Measurements from ENCODE around the gene ZFY. TPM values are rescaled to one million over a fixed set of nuclear protein-coding genes. Genes with fewer than 3 reads are reported as not detected.

ZFY gene
- total RNA-seq, 6 experiments from 2014 or later = 13.8 to 19.7 (median 16.7) TPM

DNA sequence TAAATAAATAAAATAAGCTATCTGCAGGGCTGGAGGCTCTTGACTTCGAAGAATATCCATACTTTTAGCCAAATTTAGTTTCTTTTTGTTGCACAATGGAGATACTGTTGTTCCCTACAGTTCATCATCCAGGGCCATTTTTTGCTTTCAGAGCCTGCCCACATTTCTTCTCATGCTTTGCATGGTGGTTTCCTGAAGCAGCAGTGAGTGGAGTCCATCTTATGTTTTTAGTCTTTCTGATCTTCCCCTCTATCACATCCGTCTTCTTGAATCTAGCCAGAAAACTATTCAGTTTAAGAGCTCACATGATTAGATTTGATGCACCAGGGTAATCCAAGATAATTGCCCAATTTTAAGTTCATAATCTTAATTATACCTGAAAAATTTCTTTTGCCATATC, 19.6 kb downstream of the ZFY start:
- peaks cover 9% of the 10 kb centered on the region; the same call in 1 of the 2 replicates for H3K4me1 Mint-ChIP-seq (ENCODE audit: low read depth)
- H3K4me3 Mint-ChIP-seq = no peak overlapping the region
- H3K27ac Mint-ChIP-seq = no peak overlapping the region
- H3K9me3 Mint-ChIP-seq = no peaks in the 10 kb centered on the region
- H3K27me3 Mint-ChIP-seq (ENCODE audit: insufficient read depth) = no peaks in the 10 kb centered on the region; the same call in 1 of the 2 replicates
- TF ChIP-seq, protein P1, sequence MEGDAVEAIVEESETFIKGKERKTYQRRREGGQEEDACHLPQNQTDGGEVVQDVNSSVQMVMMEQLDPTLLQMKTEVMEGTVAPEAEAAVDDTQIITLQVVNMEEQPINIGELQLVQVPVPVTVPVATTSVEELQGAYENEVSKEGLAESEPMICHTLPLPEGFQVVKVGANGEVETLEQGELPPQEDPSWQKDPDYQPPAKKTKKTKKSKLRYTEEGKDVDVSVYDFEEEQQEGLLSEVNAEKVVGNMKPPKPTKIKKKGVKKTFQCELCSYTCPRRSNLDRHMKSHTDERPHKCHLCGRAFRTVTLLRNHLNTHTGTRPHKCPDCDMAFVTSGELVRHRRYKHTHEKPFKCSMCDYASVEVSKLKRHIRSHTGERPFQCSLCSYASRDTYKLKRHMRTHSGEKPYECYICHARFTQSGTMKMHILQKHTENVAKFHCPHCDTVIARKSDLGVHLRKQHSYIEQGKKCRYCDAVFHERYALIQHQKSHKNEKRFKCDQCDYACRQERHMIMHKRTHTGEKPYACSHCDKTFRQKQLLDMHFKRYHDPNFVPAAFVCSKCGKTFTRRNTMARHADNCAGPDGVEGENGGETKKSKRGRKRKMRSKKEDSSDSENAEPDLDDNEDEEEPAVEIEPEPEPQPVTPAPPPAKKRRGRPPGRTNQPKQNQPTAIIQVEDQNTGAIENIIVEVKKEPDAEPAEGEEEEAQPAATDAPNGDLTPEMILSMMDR (IDR thresholded peaks at IDR 0.05) = no peak
- no peaks in the 10 kb centered on the region for H3K36me3 Mint-ChIP-seq (ENCODE audit: low read depth)
- no peak for DNase-seq

DNA sequence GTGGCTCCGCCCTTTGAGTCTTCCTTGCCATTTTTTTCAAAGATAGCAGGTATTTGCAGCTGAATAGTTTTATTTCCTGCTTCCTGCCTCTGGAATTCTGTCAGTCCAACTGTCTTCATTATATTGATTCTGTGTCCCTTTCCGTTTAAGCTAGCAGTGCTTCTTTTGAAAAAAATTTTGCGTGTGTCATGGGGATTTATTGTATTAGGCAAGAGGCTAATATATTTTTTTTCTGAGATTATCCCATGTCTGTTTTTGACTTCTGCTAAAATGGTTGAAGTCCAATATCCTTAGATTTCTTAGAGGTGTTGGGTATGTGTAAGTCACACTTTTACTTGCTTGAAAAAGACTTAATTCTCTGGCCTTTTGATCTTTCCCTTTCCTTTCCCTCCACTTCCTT, 20.4 kb downstream of the ZFY start:
- TF ChIP-seq, protein P1 (IDR thresholded peaks at IDR 0.05) = no peak
- Mint-ChIP-seq H3K9me3 (no peaks in the 10 kb centered on the region), H3K27ac (no peak overlapping the region), H3K4me1 (ENCODE audit: low read depth) (peaks cover 9% of the 10 kb centered on the region; the same call in 1 of the 2 replicates), H3K4me3 (no peak overlapping the region), H3K27me3 (ENCODE audit: insufficient read depth) (no peaks in the 10 kb centered on the region; the same call in 1 of the 2 replicates), H3K36me3 (ENCODE audit: low read depth) (no peaks in the 10 kb centered on the region)
- DNase-seq = no peak

DNA sequence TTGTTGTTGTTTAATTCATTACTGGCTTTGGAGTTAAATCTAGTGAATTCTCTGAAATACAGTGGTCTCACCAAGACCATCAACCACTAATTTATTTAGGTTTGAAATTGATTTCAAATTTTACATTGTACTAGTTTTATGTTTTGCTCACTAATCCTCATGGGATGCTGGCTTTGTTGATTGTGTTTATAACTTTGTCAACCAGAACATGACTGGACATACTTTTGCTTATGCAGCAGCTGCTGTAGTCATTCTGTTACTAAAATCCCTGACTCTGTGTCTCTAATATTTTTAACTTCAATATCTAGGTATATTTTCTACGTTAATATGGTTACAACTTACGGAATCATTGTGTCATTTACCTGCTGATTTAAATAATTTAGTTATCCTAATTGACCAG, 26.9 kb downstream of the ZFY start:
- Mint-ChIP-seq H3K27me3 (ENCODE audit: insufficient read depth) (no peaks in the 10 kb centered on the region; the same call in 1 of the 2 replicates), H3K4me3 (no peak overlapping the region), H3K36me3 (ENCODE audit: low read depth) (no peaks in the 10 kb centered on the region), H3K4me1 (ENCODE audit: low read depth) (peaks cover 11% of the 10 kb centered on the region), H3K9me3 (no peaks in the 10 kb centered on the region), H3K27ac (no peak overlapping the region)
- TF ChIP-seq, protein P1 (IDR thresholded peaks at IDR 0.05) = no peak
- DNase-seq = no peak

DNA sequence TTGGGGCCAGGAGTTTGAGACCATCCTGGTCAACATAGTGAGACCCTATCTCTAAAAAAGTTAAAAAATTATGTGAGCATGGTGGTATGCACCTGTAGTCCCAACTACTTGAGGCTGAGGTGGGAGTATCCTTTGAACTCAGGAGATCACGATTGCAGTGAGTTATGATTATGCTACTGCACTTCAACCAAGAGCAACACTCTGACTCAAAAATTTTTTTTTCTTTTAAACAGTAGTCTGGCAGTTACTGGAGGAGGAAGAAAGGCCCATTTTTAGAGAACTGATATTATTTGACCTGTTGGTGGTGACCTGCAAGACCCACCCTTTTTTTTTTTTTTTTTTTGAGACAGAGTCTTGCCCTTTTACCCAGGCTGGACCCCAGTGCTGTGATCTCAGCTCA, 29.6 kb downstream of the ZFY start:
- Mint-ChIP-seq H3K4me3 (no peak overlapping the region), H3K27ac (no peak overlapping the region), H3K9me3 (no peaks in the 10 kb centered on the region), H3K36me3 (ENCODE audit: low read depth) (no peaks in the 10 kb centered on the region), H3K4me1 (ENCODE audit: low read depth) (peaks cover 18% of the 10 kb centered on the region), H3K27me3 (ENCODE audit: insufficient read depth) (no peaks in the 10 kb centered on the region)
- DNase-seq = no peak
- TF ChIP-seq, protein P1 (IDR thresholded peaks at IDR 0.05) = no peak

DNA sequence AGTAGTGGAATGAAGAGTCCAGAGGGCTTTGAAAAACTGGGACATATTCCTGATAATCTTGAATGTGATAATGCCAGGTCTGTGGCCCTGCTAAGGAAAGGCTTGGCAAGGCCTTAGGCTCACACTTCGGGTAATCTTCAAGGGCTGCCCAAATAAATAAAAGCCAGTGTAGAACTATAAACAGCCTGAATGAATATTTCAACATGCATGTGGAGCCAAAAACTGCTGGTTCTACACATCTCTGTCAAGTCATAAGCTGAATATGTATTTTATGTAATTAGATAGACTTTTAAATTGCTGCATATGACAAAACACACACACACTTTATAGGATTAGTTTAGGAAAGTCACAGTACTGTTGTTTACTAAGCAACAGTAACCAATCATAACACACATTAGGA, 30.4 kb downstream of the ZFY start:
- Mint-ChIP-seq H3K4me1 (ENCODE audit: low read depth) (peaks cover 21% of the 10 kb centered on the region), H3K27me3 (ENCODE audit: insufficient read depth) (no peaks in the 10 kb centered on the region), H3K4me3 (no peak overlapping the region), H3K36me3 (ENCODE audit: low read depth) (no peaks in the 10 kb centered on the region), H3K9me3 (no peaks in the 10 kb centered on the region), H3K27ac (no peak overlapping the region)
- no peak for DNase-seq
- TF ChIP-seq, protein P1 (IDR thresholded peaks at IDR 0.05) = no peak

DNA sequence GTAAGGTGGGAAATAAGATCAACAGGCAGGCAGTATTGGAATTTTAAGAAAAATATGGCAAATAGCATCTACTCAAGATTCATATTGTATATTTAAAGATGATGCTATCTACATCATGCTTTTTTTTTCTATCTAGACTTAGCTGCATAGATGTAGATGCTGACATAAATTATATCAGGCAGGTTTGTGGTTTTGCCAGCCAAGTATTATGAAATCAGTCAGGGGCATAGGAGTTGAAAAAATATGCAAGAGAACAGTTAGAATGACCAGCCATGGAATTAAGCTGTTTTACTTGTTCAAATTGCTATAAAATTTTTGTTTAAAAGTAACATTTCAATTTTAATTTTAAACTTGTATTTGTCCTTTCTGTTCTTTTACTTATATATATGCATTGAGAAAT, 34.4 kb downstream of the ZFY start:
- TF ChIP-seq, protein P1 (IDR thresholded peaks at IDR 0.05) = no peak
- H3K4me3 Mint-ChIP-seq = no peak overlapping the region
- H3K36me3 Mint-ChIP-seq (ENCODE audit: low read depth) = no peaks in the 10 kb centered on the region
- no peak for DNase-seq
- H3K27ac Mint-ChIP-seq = peak overlapping the region; percentile 22; the same call in 1 of the 2 replicates
- H3K4me1 Mint-ChIP-seq (ENCODE audit: low read depth) = peaks cover 28% of the 10 kb centered on the region
- no peaks in the 10 kb centered on the region for H3K27me3 Mint-ChIP-seq (ENCODE audit: insufficient read depth)
- H3K9me3 Mint-ChIP-seq = no peaks in the 10 kb centered on the region

All from HFFc6 (cell line).